Measurements from ENCODE around the gene FLNB.

Gene FLNB

DNA sequence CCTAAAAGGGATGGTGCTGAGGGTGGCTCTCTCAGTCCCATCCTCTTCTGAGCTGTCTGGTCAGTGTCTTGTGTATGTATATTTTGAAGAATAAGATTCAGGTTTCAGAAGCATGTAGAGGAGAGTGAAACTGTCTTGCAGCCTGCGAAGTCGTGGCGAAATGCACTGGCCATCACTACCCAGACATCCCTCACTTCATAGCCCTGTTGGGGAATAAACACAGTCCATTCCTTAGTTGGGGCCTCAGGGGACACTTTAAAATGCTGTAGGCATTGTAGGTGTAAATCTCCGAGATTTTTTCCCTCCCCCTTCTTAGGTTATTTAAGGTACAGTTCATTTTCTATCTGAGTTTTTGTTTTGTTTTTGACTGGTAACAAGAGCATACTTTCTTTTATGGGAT, 108.8 kb downstream of the FLNB start:
- no peak for DNase-seq (ENCODE audit: low spot score)
- no peak overlapping the region for H4K91ac ChIP-seq (ENCODE audit: low read depth, low read length, poor library complexity)
- no peaks in the 10 kb centered on the region for H3K27me3 ChIP-seq (ENCODE audit: control insufficient read depth in 3 of 3, insufficient read depth in 3 of 3, low read depth in 1 of 3, low read length in 3 of 3)
- no peak overlapping the region for H3K14ac ChIP-seq (ENCODE audit: low read length)
- no peaks in the 10 kb centered on the region for H3K79me1 ChIP-seq (ENCODE audit: low read depth, low read length)
- peaks cover 26 to 50% of the 10 kb centered on the region in 2 donors for H3K36me3 ChIP-seq (replicated peaks in 1 of 2; ENCODE audit: control insufficient read depth in 2 of 2, insufficient read depth in 2 of 2, low read length in 2 of 2)
- no peak overlapping the region for H3K4me3 ChIP-seq (ENCODE audit: low read length in 2 of 2)
- no peak overlapping the region for H3K23ac ChIP-seq (ENCODE audit: low read depth, low read length, poor library complexity)
- no peak overlapping the region for H2AK5ac ChIP-seq (ENCODE audit: low read depth, low read length)
- no peak overlapping the region for H2BK5ac ChIP-seq (ENCODE audit: low read length)
- no peak overlapping the region for H3K27ac ChIP-seq (replicated peaks; ENCODE audit: low read length)
- no peak overlapping the region for H2BK120ac ChIP-seq (ENCODE audit: low read depth, low read length)
- no peak overlapping the region for H3K9ac ChIP-seq (ENCODE audit: low read depth, low read length, poor library complexity)
- H2AFZ ChIP-seq (ENCODE audit: low read length), result no peak overlapping the region
- H3K4ac ChIP-seq (ENCODE audit: low read length), result no peak overlapping the region
- H2BK15ac ChIP-seq (ENCODE audit: low read length), result no peak overlapping the region
- H3K4me2 ChIP-seq (ENCODE audit: insufficient read depth, low read length, poor library complexity, severe bottlenecking), result no peak overlapping the region
- H2BK12ac ChIP-seq (ENCODE audit: low read length), result no peak overlapping the region
- WGBS, 2 donors (ENCODE audit: extremely low coverage in 2 of 2, insufficient read length in 2 of 2, insufficient replicate concordance in 1 of 2), result no CpG with 5 or more reads among the region's 4 CpGs
- H4K8ac ChIP-seq (ENCODE audit: low read depth, low read length), result no peak overlapping the region
- peaks cover 0 to 6% of the 10 kb centered on the region in 2 donors for H3K4me1 ChIP-seq (ENCODE audit: control insufficient read depth in 2 of 2, insufficient read depth in 1 of 2, low read depth in 1 of 2, low read length in 2 of 2)
- H3K9me3 ChIP-seq (replicated peaks in 1 of 2; ENCODE audit: control insufficient read depth in 2 of 2, insufficient read depth in 1 of 2, low read depth in 1 of 2, low read length in 2 of 2), result no peaks in the 10 kb centered on the region
- H3K18ac ChIP-seq (ENCODE audit: low read length), result no peak overlapping the region

- H3K79me1 ChIP-seq (ENCODE audit: low read depth, low read length), result no peaks in the 10 kb centered on the region
- no peak overlapping the region for H2AK5ac ChIP-seq (ENCODE audit: low read depth, low read length)
- H3K9me3 ChIP-seq (replicated peaks in 1 of 2; ENCODE audit: control insufficient read depth in 2 of 2, insufficient read depth in 1 of 2, low read depth in 1 of 2, low read length in 2 of 2), result no peaks in the 10 kb centered on the region
- no CpG with 5 or more reads among the region's 14 CpGs for WGBS, 2 donors (ENCODE audit: extremely low coverage in 2 of 2, insufficient read length in 2 of 2, insufficient replicate concordance in 1 of 2)
- no peak overlapping the region for H4K8ac ChIP-seq (ENCODE audit: low read depth, low read length)
- no peak overlapping the region for H3K18ac ChIP-seq (ENCODE audit: low read length)
- peaks cover 22 to 47% of the 10 kb centered on the region in 2 donors for H3K36me3 ChIP-seq (replicated peaks in 1 of 2; ENCODE audit: control insufficient read depth in 2 of 2, insufficient read depth in 2 of 2, low read length in 2 of 2)
- no peak overlapping the region for H2BK120ac ChIP-seq (ENCODE audit: low read depth, low read length)
- no peak overlapping the region for H3K27ac ChIP-seq (replicated peaks; ENCODE audit: low read length)
- no peak overlapping the region for H3K4ac ChIP-seq (ENCODE audit: low read length)
- no peak overlapping the region for H2BK5ac ChIP-seq (ENCODE audit: low read length)
- H3K14ac ChIP-seq (ENCODE audit: low read length), result no peak overlapping the region
- no peak overlapping the region for H3K23ac ChIP-seq (ENCODE audit: low read depth, low read length, poor library complexity)
- H3K9ac ChIP-seq (ENCODE audit: low read depth, low read length, poor library complexity), result no peak overlapping the region
- no peak for DNase-seq (ENCODE audit: low spot score)
- no peak overlapping the region for H2BK15ac ChIP-seq (ENCODE audit: low read length)
- no peak overlapping the region for H2AFZ ChIP-seq (ENCODE audit: low read length)
- H3K27me3 ChIP-seq (ENCODE audit: control insufficient read depth in 3 of 3, insufficient read depth in 3 of 3, low read depth in 1 of 3, low read length in 3 of 3), result no peaks in the 10 kb centered on the region
- no peak overlapping the region for H3K4me3 ChIP-seq (ENCODE audit: low read length in 2 of 2)
- no peak overlapping the region for H2BK12ac ChIP-seq (ENCODE audit: low read length)
- no peak overlapping the region for H4K91ac ChIP-seq (ENCODE audit: low read depth, low read length, poor library complexity)
- H3K4me2 ChIP-seq (ENCODE audit: insufficient read depth, low read length, poor library complexity, severe bottlenecking), result no peak overlapping the region
- H3K4me1 ChIP-seq (ENCODE audit: control insufficient read depth in 2 of 2, insufficient read depth in 1 of 2, low read depth in 1 of 2, low read length in 2 of 2), result peaks cover 0 to 6% of the 10 kb centered on the region in 2 donors
Observed at GRCh38 chr3:58117561-58118181, 109.4 kb downstream of the FLNB start.

GRCh38 chr3:58119186-58119585, 111.0 kb downstream of the FLNB start:
- Histone ChIP-seq H3K4me3 (ENCODE audit: low read length in 2 of 2) (no peak overlapping the region), H4K91ac (ENCODE audit: low read depth, low read length, poor library complexity) (no peak overlapping the region), H3K27ac (replicated peaks; ENCODE audit: low read length) (no peak overlapping the region), H2AFZ (ENCODE audit: low read length) (no peak overlapping the region), H3K14ac (ENCODE audit: low read length) (no peak overlapping the region), H3K23ac (ENCODE audit: low read depth, low read length, poor library complexity) (no peak overlapping the region), H3K9ac (ENCODE audit: low read depth, low read length, poor library complexity) (no peak overlapping the region), H2BK120ac (ENCODE audit: low read depth, low read length) (no peak overlapping the region), H2AK5ac (ENCODE audit: low read depth, low read length) (no peak overlapping the region), H3K4me2 (ENCODE audit: insufficient read depth, low read length, poor library complexity, severe bottlenecking) (no peak overlapping the region), H2BK12ac (ENCODE audit: low read length) (no peak overlapping the region), H3K79me1 (ENCODE audit: low read depth, low read length) (no peaks in the 10 kb centered on the region), H3K9me3 (replicated peaks in 1 of 2; ENCODE audit: control insufficient read depth in 2 of 2, insufficient read depth in 1 of 2, low read depth in 1 of 2, low read length in 2 of 2) (no peaks in the 10 kb centered on the region), H3K4ac (ENCODE audit: low read length) (no peak overlapping the region), H3K36me3 (replicated peaks in 1 of 2; ENCODE audit: control insufficient read depth in 2 of 2, insufficient read depth in 2 of 2, low read length in 2 of 2) (peaks cover 30 to 50% of the 10 kb centered on the region in 2 donors), H3K18ac (ENCODE audit: low read length) (no peak overlapping the region), H4K8ac (ENCODE audit: low read depth, low read length) (no peak overlapping the region), H3K27me3 (ENCODE audit: control insufficient read depth in 3 of 3, insufficient read depth in 3 of 3, low read depth in 1 of 3, low read length in 3 of 3) (no peaks in the 10 kb centered on the region), H2BK15ac (ENCODE audit: low read length) (no peak overlapping the region), H2BK5ac (ENCODE audit: low read length) (no peak overlapping the region), H3K4me1 (ENCODE audit: control insufficient read depth in 2 of 2, insufficient read depth in 1 of 2, low read depth in 1 of 2, low read length in 2 of 2) (peaks cover 0 to 6% of the 10 kb centered on the region in 2 donors)
- DNase-seq (ENCODE audit: low spot score), result no peak
- WGBS, 2 donors (ENCODE audit: extremely low coverage in 2 of 2, insufficient read length in 2 of 2, insufficient replicate concordance in 1 of 2), result no CpG with 5 or more reads among the region's 6 CpGs

- H3K4me1 ChIP-seq (ENCODE audit: control insufficient read depth in 2 of 2, insufficient read depth in 1 of 2, low read depth in 1 of 2, low read length in 2 of 2), result peaks cover 0 to 6% of the 10 kb centered on the region in 2 donors
- no peaks in the 10 kb centered on the region for H3K79me1 ChIP-seq (ENCODE audit: low read depth, low read length)
- no peak overlapping the region for H3K4me3 ChIP-seq (ENCODE audit: low read length in 2 of 2)
- H3K27me3 ChIP-seq (ENCODE audit: control insufficient read depth in 3 of 3, insufficient read depth in 3 of 3, low read depth in 1 of 3, low read length in 3 of 3), result no peaks in the 10 kb centered on the region
- H3K23ac ChIP-seq (ENCODE audit: low read depth, low read length, poor library complexity), result no peak overlapping the region
- no peak for DNase-seq (ENCODE audit: low spot score)
- no peak overlapping the region for H2BK12ac ChIP-seq (ENCODE audit: low read length)
- H4K91ac ChIP-seq (ENCODE audit: low read depth, low read length, poor library complexity), result no peak overlapping the region
- no peak overlapping the region for H3K4ac ChIP-seq (ENCODE audit: low read length)
- no peak overlapping the region for H2AK5ac ChIP-seq (ENCODE audit: low read depth, low read length)
- no peak overlapping the region for H3K27ac ChIP-seq (replicated peaks; ENCODE audit: low read length)
- H3K9me3 ChIP-seq (replicated peaks in 1 of 2; ENCODE audit: control insufficient read depth in 2 of 2, insufficient read depth in 1 of 2, low read depth in 1 of 2, low read length in 2 of 2), result peaks cover 0 to 2% of the 10 kb centered on the region in 2 donors
- no peak overlapping the region for H2AFZ ChIP-seq (ENCODE audit: low read length)
- no peak overlapping the region for H3K14ac ChIP-seq (ENCODE audit: low read length)
- no peak overlapping the region for H3K4me2 ChIP-seq (ENCODE audit: insufficient read depth, low read length, poor library complexity, severe bottlenecking)
- H3K18ac ChIP-seq (ENCODE audit: low read length), result no peak overlapping the region
- H2BK15ac ChIP-seq (ENCODE audit: low read length), result no peak overlapping the region
- peaks cover 34 to 57% of the 10 kb centered on the region in 2 donors for H3K36me3 ChIP-seq (replicated peaks in 1 of 2; ENCODE audit: control insufficient read depth in 2 of 2, insufficient read depth in 2 of 2, low read length in 2 of 2)
- WGBS, 2 donors (ENCODE audit: extremely low coverage in 2 of 2, insufficient read length in 2 of 2, insufficient replicate concordance in 1 of 2), result no CpG with 5 or more reads among the region's 10 CpGs
- H4K8ac ChIP-seq (ENCODE audit: low read depth, low read length), result no peak overlapping the region
- H3K9ac ChIP-seq (ENCODE audit: low read depth, low read length, poor library complexity), result no peak overlapping the region
- H2BK120ac ChIP-seq (ENCODE audit: low read depth, low read length), result no peak overlapping the region
- no peak overlapping the region for H2BK5ac ChIP-seq (ENCODE audit: low read length)
Observed at GRCh38 chr3:58120075-58120812, 112.0 kb downstream of the FLNB start.

Data from neuronal stem cell (in vitro differentiated cells).